HepG2 (cell line): ENCODE data around the gene SH3PXD2A. TPM values are rescaled to one million over a fixed set of nuclear protein-coding genes. Genes with fewer than 3 reads are reported as not detected.

Source experiments
- ATAC-seq: fragments of 200-7000 bp; cut with Tn5 transposase; 3 replicates; pipeline ENCODE4 v1.9.1; 2020; ENCODE audit warnings: mild to moderate bottlenecking, moderate library complexity
- BruUV-seq: library from RNA; stranded (reverse); fragments of 400-500 nt; replicated peaks from 2 replicates; lab custom pipeline; 2021; lab: Mats Ljungman, UMichigan
- CTCF ChIA-PET: fragments of 300-600 bp; formaldehyde crosslinking; extraction: SDS; loops from one replicate; lab custom pipeline; 2021; ENCODE audit warnings: low total read pairs, inconsistent platforms, low intra/inter-chr PET ratio; lab: Yijun Ruan, JAX
- POLR2A ChIA-PET: fragments of 350-600 bp; sonication (Branson Sonifier 250); formaldehyde crosslinking; loops from one replicate; lab custom pipeline; 2020; ENCODE audit warnings: antibody characterized with exemption, inconsistent platforms; lab: Yijun Ruan, JAX
- DNase-seq: peaks from one replicate; pipeline ENCODE4 v3.0.0-alpha.2; 2015; ENCODE audit warnings: low spot score
- FAIRE-seq: peaks from 3 replicates; lab custom pipeline; 2011; peaks lifted over from hg19 to GRCh38; lab: Jason Lieb, UNC
- H2AFZ ChIP-seq: one replicate; pipeline ENCODE4 v1.6.1; 2011; ENCODE audit warnings: low read length, inconsistent platforms
- H3K27ac ChIP-seq: fragments of 300-600 bp; 3 replicates; pipeline ENCODE4 v1.8.0; 2011; ENCODE audit warnings: mixed run types, mild to moderate bottlenecking, mixed read lengths, low read length, inconsistent platforms; ENCODE audit not compliant: insufficient read depth; ENCODE audit errors: extremely low read length
- H3K27me3 ChIP-seq, 2 experiments: fragments of 200-600 bp in 1 of 2; 2 replicates in 1 of 2; 3 replicates in 1 of 2; pipeline versions ENCODE4 v1.6.0 to v1.8.0; 2011; ENCODE audit warnings: low read length in 2 of 2, mild to moderate bottlenecking in 2 of 2, moderate library complexity in 2 of 2, inconsistent platforms in 1 of 2; ENCODE audit not compliant: insufficient read depth in 2 of 2, control insufficient read depth in 1 of 2
- H3K36me3 ChIP-seq, 2 experiments: fragments of 200-600 bp in 1 of 2; replicated peaks in 1 of 2; 2 replicates in 1 of 2; 3 replicates in 1 of 2; pipeline versions ENCODE4 v1.5.1 to v1.8.0; 2011; ENCODE audit warnings: low read length in 2 of 2, inconsistent platforms in 1 of 2; ENCODE audit not compliant: insufficient read depth in 2 of 2, control insufficient read depth in 1 of 2
- H3K4me1 ChIP-seq: 2 replicates; pipeline ENCODE4 v1.5.1; 2012; ENCODE audit warnings: low read length, inconsistent platforms; ENCODE audit not compliant: insufficient read depth
- H3K4me2 ChIP-seq: 2 replicates; pipeline ENCODE4 v1.6.0; 2011; ENCODE audit warnings: low read depth, low read length, inconsistent platforms
- H3K4me3 ChIP-seq, 3 experiments: fragments of 200-600 bp in 1 of 3; sonication (generic), shearing (Covaris generic) in 1 of 3; replicated peaks in 1 of 3; 2 replicates each; pipeline ENCODE4 v1.5.1; 2011 to 2016; ENCODE audit warnings: low read length in 3 of 3, inconsistent platforms in 2 of 3, low read depth in 2 of 3, mild to moderate bottlenecking in 2 of 3, control low read depth in 1 of 3, mixed read lengths in 1 of 3; ENCODE audit not compliant: insufficient read depth in 1 of 3
- H3K79me2 ChIP-seq: one replicate; pipeline ENCODE4 v1.6.1; 2011; ENCODE audit warnings: low read length, inconsistent platforms; ENCODE audit not compliant: insufficient read depth
- H3K9ac ChIP-seq: 2 replicates; pipeline ENCODE4 v1.6.0; 2011; ENCODE audit warnings: mild to moderate bottlenecking, low read depth, low read length, inconsistent platforms; ENCODE audit not compliant: insufficient read depth
- H3K9me3 ChIP-seq: 2 replicates; pipeline ENCODE4 v1.5.1; 2012; ENCODE audit warnings: mild to moderate bottlenecking, low read length
- H4K20me1 ChIP-seq: 2 replicates; pipeline ENCODE4 v1.6.0; 2011; ENCODE audit warnings: inconsistent platforms, mild to moderate bottlenecking, low read length, moderate library complexity; ENCODE audit not compliant: insufficient read depth
- CSRNP1 ChIP-seq: sonication (generic); formaldehyde crosslinking; IDR thresholded peaks from 2 replicates; pipeline ENCODE4 v1.8.1; 2023; ENCODE audit warnings: mild to moderate bottlenecking, missing genetic modification reagents
- KLF12 ChIP-seq: sonication (generic); formaldehyde crosslinking; IDR thresholded peaks from 2 replicates; pipeline ENCODE4 v1.4.0; 2020; ENCODE audit warnings: missing genetic modification reagents, borderline replicate concordance
- LCORL ChIP-seq, 2 experiments: fragments of 450-650 bp in 1 of 2; sonication (generic) in 1 of 2; formaldehyde crosslinking in 1 of 2; IDR thresholded peaks; 2 replicates each; pipeline versions ENCODE4 v1.5.0 to v1.6.1; 2017 to 2020; ENCODE audit warnings: antibody characterized with exemption in 1 of 2, missing genetic modification reagents in 1 of 2
- MATR3 ChIP-seq: sonication (generic); formaldehyde crosslinking; IDR thresholded peaks from 2 replicates; pipeline ENCODE4 v1.4.0; 2020; ENCODE audit warnings: missing genetic modification reagents
- RAD21 ChIP-seq: fragments of 450-650 bp; formaldehyde crosslinking; IDR thresholded peaks from 2 replicates; pipeline ENCODE4 v1.5.0; 2020; ENCODE audit warnings: mild to moderate bottlenecking
- ZFP41 ChIP-seq: sonication (generic); formaldehyde crosslinking; IDR thresholded peaks from 2 replicates; pipeline ENCODE4 v1.4.0; 2020; ENCODE audit warnings: mild to moderate bottlenecking, missing genetic modification reagents, borderline replicate concordance
- ZNF12 ChIP-seq: sonication (generic); formaldehyde crosslinking; IDR thresholded peaks from 2 replicates; pipeline ENCODE4 v1.5.0; 2020; ENCODE audit warnings: missing genetic modification reagents
- ZNF280D ChIP-seq: sonication (generic); formaldehyde crosslinking; IDR thresholded peaks from 2 replicates; pipeline ENCODE4 v1.5.1; 2020; ENCODE audit warnings: mild to moderate bottlenecking, missing genetic modification reagents
- WGBS: methylation state at CpG from one replicate; pipeline ENCODE4 v1.1.6; 2017; ENCODE audit warnings: low lambda C conversion rate; 5-methylcytosine and 5-hydroxymethylcytosine counted together
- in situ Hi-C: cut with HindIII; loops from 2 replicates; pipeline ENCODE4 v1.10.0; 2017; ENCODE audit warnings: low pct_unique_long_range_greater_than_20kb; ENCODE audit not compliant: extremely low pct_ligation_motif_present
- intact Hi-C: fragments of 100-400 bp; cut with micrococcal nuclease; formaldehyde crosslinking; loops from one replicate; pipeline ENCODE4 v1.10.0; 2022; ENCODE audit not compliant: unreplicated experiment
- polyA plus RNA-seq, 8 experiments: library from polyadenylated mRNA; depleted of rRNA in 3 of 8; stranded (reverse) in 7 of 8; unstranded in 1 of 8; fragments of >200 nt; fragmentation: Illumina TruSeq in 4 of 8; extraction: Trizol in 4 of 8; gene quantifications; 2 replicates each; pipeline versions ENCODE4 v1.2.1 to v1.2.3, GENCODE V29; 2011 to 2016; ENCODE audit warnings: low read depth in 4 of 8, missing spikeins in 1 of 8, mixed read lengths in 1 of 8; ENCODE audit not compliant: insufficient read depth in 1 of 8
- total RNA-seq, 5 experiments: library from RNA; depleted of rRNA; stranded (reverse); fragments of >200 nt; fragmentation: Illumina TruSeq; extraction: Trizol; gene quantifications; 2 replicates each; pipeline ENCODE4 v1.2.3, GENCODE V29; 2016; ENCODE audit warnings: low read depth in 1 of 5
- TF ChIP-seq, protein P1 (sequence below): sonication (generic); formaldehyde crosslinking; IDR thresholded peaks from 2 replicates; pipeline ENCODE4 v1.5.1; 2020; ENCODE audit warnings: missing genetic modification reagents, mild to moderate bottlenecking, borderline replicate concordance

The SH3PXD2A gene
- total and polyA plus RNA-seq, 2 of the 13 experiments (the other 11 are each of a cell fraction or from before 2014, with no cell fraction given), result 11.1 to 11.3 TPM

GRCh38 chr10:103696411-103697145, 158.8 kb downstream of the SH3PXD2A start (continued):
- TF ChIP-seq KLF12 (CRISPR knock-in tag) (no peak), ZNF12 (CRISPR knock-in tag) (no peak), MATR3 (no peak), ZNF280D (CRISPR knock-in tag) (no peak), LCORL (IDR thresholded peaks at IDR 0.05) (no peak), LCORL (CRISPR knock-in tag; IDR thresholded peaks at IDR 0.05) (no peak)
- TF ChIP-seq, protein P1, sequence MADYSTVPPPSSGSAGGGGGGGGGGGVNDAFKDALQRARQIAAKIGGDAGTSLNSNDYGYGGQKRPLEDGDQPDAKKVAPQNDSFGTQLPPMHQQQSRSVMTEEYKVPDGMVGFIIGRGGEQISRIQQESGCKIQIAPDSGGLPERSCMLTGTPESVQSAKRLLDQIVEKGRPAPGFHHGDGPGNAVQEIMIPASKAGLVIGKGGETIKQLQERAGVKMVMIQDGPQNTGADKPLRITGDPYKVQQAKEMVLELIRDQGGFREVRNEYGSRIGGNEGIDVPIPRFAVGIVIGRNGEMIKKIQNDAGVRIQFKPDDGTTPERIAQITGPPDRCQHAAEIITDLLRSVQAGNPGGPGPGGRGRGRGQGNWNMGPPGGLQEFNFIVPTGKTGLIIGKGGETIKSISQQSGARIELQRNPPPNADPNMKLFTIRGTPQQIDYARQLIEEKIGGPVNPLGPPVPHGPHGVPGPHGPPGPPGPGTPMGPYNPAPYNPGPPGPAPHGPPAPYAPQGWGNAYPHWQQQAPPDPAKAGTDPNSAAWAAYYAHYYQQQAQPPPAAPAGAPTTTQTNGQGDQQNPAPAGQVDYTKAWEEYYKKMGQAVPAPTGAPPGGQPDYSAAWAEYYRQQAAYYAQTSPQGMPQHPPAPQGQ (CRISPR knock-in tag), result no peak

DNA sequence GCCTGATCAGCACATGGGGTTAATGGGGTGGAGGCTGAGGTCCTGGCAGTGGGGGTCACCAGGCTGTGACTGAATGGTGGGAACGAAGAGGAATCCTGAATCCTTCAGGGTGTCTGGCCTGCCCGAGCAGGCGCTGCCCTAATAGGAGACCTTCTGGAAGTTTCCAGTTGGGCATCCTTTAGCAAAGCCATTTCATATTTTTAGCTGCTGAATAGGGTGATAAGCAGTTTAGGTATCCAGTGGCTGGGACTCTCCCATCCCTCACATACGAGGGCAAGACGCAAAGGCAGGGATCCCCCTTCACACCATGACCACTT, 159.3 kb downstream of the SH3PXD2A start:
- WGBS, result 92% methylated on average over 2 of the region's 5 CpGs
- in situ Hi-C loops (no loop called here), intact Hi-C loops (no loop called here)
- no peak for TF ChIP-seq CSRNP1
- no peak for TF ChIP-seq ZFP41
- no peak for TF ChIP-seq RAD21
- H3K9me3 ChIP-seq, result no peaks in the 10 kb centered on the region
- no peak for DNase-seq
- H3K4me1 ChIP-seq, result peaks cover 18% of the 10 kb centered on the region
- H2AFZ ChIP-seq, result no peak overlapping the region
- H3K36me3 ChIP-seq, result peaks cover 13 to 45% of the 10 kb centered on the region in 2 experiments; a peak in 4 of 5 replicates
- H3K9ac ChIP-seq, result no peak overlapping the region
- CTCF ChIA-PET, result no interaction called here
- no peaks in the 10 kb centered on the region for H3K79me2 ChIP-seq
- no peak for ATAC-seq
- H4K20me1 ChIP-seq, result peaks cover 7% of the 10 kb centered on the region; the same call in 1 of the 2 replicates
- H3K4me3 ChIP-seq, result no peak overlapping the region
- POLR2A ChIA-PET, result no interaction called here
- H3K4me2 ChIP-seq, result no peak overlapping the region
- FAIRE-seq, result no peak
- no TSS peak for BruUV-seq
- no peak overlapping the region for H3K27ac ChIP-seq
- no peaks in the 10 kb centered on the region for H3K27me3 ChIP-seq
